A549 (cell line): ENCODE data around the gene BASP1. TPM values are rescaled to one million over a fixed set of nuclear protein-coding genes. Genes with fewer than 3 reads are reported as not detected.

Experiments used
- ATAC-seq, 2 experiments: fragments of 200-7000 bp in 1 of 2; fragments of >200 bp in 1 of 2; cut with Nextera tagmentation in 1 of 2; cut with Tn5 transposase in 1 of 2; 3 replicates each; pipeline versions ENCODE4 v1.8.0 to v1.9.1; 2018 to 2020; ENCODE audit warnings: mild to moderate bottlenecking in 1 of 2, moderate library complexity in 1 of 2
- CTCF ChIA-PET: fragments of 300-600 bp; sonication (Branson Sonifier 250); formaldehyde crosslinking; extraction: SDS; loops from one replicate; lab custom pipeline; 2021; ENCODE audit warnings: antibody characterized with exemption, inconsistent platforms; lab: Yijun Ruan, JAX
- POLR2A ChIA-PET: fragments of 350-600 bp; formaldehyde crosslinking; extraction: SDS; loops from one replicate; lab custom pipeline; 2021; ENCODE audit warnings: antibody characterized with exemption, inconsistent platforms; lab: Yijun Ruan, JAX
- DNase-seq, 2 experiments: peaks; one replicate each; pipeline versions ENCODE4 v3.0.0 to v3.0.0-alpha.2; 2011 to 2016; ENCODE audit warnings: low read depth in 1 of 2, low spot score in 1 of 2
- FAIRE-seq: peaks from 2 replicates; lab custom pipeline; 2011; peaks lifted over from hg19 to GRCh38; lab: Jason Lieb, UNC
- H3K27ac ChIP-seq, 2 experiments: fragments of >200 bp; sonication (Bioruptor Twin); formaldehyde crosslinking; 3 replicates each; pipeline ENCODE4 v1.5.1; 2016 to 2017
- H3K4me1 ChIP-seq: fragments of >200 bp; sonication (Bioruptor Twin); formaldehyde crosslinking; 3 replicates; pipeline ENCODE4 v1.6.1; 2016
- H3K4me2 ChIP-seq: fragments of >200 bp; sonication (Bioruptor Twin); formaldehyde crosslinking; 3 replicates; pipeline ENCODE4 v1.6.1; 2016
- H3K4me3 ChIP-seq: fragments of >200 bp; sonication (Bioruptor Twin); formaldehyde crosslinking; 3 replicates; pipeline ENCODE4 v1.5.1; 2016
- H3K9me3 ChIP-seq: fragments of >200 bp; sonication (Bioruptor Twin); formaldehyde crosslinking; 3 replicates; pipeline ENCODE4 v1.6.1; 2016
- BHLHE40 ChIP-seq: IDR thresholded peaks from 2 replicates; pipeline ENCODE4 v1.6.1; 2012; ENCODE audit warnings: low read depth, low read length, inconsistent platforms
- CBX2 ChIP-seq: fragments of 200-600 bp; sonication (generic); IDR thresholded peaks from 2 replicates; pipeline ENCODE4 v1.6.1; 2016; ENCODE audit warnings: low read depth, mild to moderate bottlenecking, borderline replicate concordance
- CEBPB ChIP-seq, 2 experiments: fragments of >200 bp in 1 of 2; sonication (Bioruptor Twin) in 1 of 2; formaldehyde crosslinking in 1 of 2; IDR thresholded peaks; 2 replicates each; pipeline ENCODE4 v1.6.1; 2012 to 2016
- CHD2 ChIP-seq: fragments of 150-350 bp; IDR thresholded peaks from 2 replicates; pipeline ENCODE4 v1.6.1; 2014; ENCODE audit warnings: low read length; ENCODE audit not compliant: partially characterized antibody
- EHF ChIP-seq: fragments of 250-450 bp; sonication (Bioruptor Pico); IDR thresholded peaks from 2 replicates; pipeline ENCODE4 v1.5.0; 2020; ENCODE audit warnings: mild to moderate bottlenecking
- FOSL2 ChIP-seq, 2 experiments: fragments of 450-650 bp in 1 of 2; fragments of >200 bp in 1 of 2; sonication (Bioruptor Twin) in 1 of 2; formaldehyde crosslinking; IDR thresholded peaks; 2 replicates each; pipeline versions ENCODE4 v1.5.0 to v1.6.1; 2016 to 2020; ENCODE audit warnings: mild to moderate bottlenecking in 1 of 2, moderate library complexity in 1 of 2
- HEYL ChIP-seq: fragments of 250-450 bp; sonication (Bioruptor Pico); IDR thresholded peaks from 2 replicates; pipeline ENCODE4 v1.8.0; 2021; ENCODE audit warnings: mild to moderate bottlenecking, moderate library complexity
- KDM1A ChIP-seq: fragments of 200-600 bp; sonication (generic); IDR thresholded peaks from 2 replicates; pipeline ENCODE4 v1.6.1; 2016; ENCODE audit warnings: low read depth, mild to moderate bottlenecking
- MAFK ChIP-seq: fragments of 450-650 bp; IDR thresholded peaks from 2 replicates; pipeline ENCODE4 v1.6.1; 2014; ENCODE audit not compliant: partially characterized antibody
- MAZ ChIP-seq: fragments of 150-350 bp; IDR thresholded peaks from 2 replicates; pipeline ENCODE4 v1.6.1; 2014; ENCODE audit warnings: antibody characterized with exemption, low read depth, low read length, borderline replicate concordance
- PHF8 ChIP-seq: fragments of 200-600 bp; sonication (generic); IDR thresholded peaks from 2 replicates; pipeline ENCODE4 v1.6.1; 2016; ENCODE audit warnings: low read depth, mild to moderate bottlenecking, antibody characterized with exemption, moderate library complexity, borderline replicate concordance
- POLR2AphosphoS2 ChIP-seq: conservative IDR thresholded peaks from 2 replicates; pipeline ENCODE4 v1.6.1; 2012; ENCODE audit warnings: low read length, improper control_type of control experiment, inconsistent platforms
- SMC3 ChIP-seq: fragments of >200 bp; sonication (Bioruptor Twin); formaldehyde crosslinking; IDR thresholded peaks from 3 replicates; pipeline ENCODE4 v1.6.1; 2018; ENCODE audit warnings: inconsistent platforms
- SREBF2 ChIP-seq: fragments of 450-650 bp; IDR thresholded peaks from 2 replicates; pipeline ENCODE4 v1.6.1; 2014; ENCODE audit warnings: mild to moderate bottlenecking, moderate library complexity
- ZSCAN20 ChIP-seq: fragments of 250-450 bp; sonication (Bioruptor Pico); IDR thresholded peaks from 2 replicates; pipeline ENCODE4 v1.8.0; 2022; ENCODE audit warnings: mild to moderate bottlenecking, moderate library complexity
- WGBS: methylation state at CpG from one replicate; pipeline ENCODE4 v1.1.6; 2017; ENCODE audit errors: missing lambda C conversion rate; 5-methylcytosine and 5-hydroxymethylcytosine counted together
- polyA plus RNA-seq, 4 experiments: library from polyadenylated mRNA; depleted of rRNA in 3 of 4; stranded (reverse); fragments of >200 nt; fragmentation: RNase III in 1 of 4; extraction: RNeasy Plus Mini Kit Qiagen cat#74134 plus additional on column Dnase treatment in 1 of 4; gene quantifications; 2 replicates in 3 of 4; 3 replicates in 1 of 4; pipeline ENCODE4 v1.2.3, GENCODE V29; 2011 to 2017
- TF ChIP-seq, protein P1 (sequence below): IDR thresholded peaks from 2 replicates; pipeline ENCODE4 v1.6.1; 2012
- TF ChIP-seq, protein P2 (sequence below): fragments of 150-350 bp; IDR thresholded peaks from 2 replicates; pipeline ENCODE4 v1.6.1; 2014; ENCODE audit warnings: low read depth, mild to moderate bottlenecking, low read length
- TF ChIP-seq, protein P3 (sequence below): fragments of >200 bp; sonication (Bioruptor Twin); formaldehyde crosslinking; IDR thresholded peaks from 3 replicates; pipeline ENCODE4 v1.5.1; 2016

Gene BASP1
- polyA plus RNA-seq, 2 of the 4 experiments (the other 2 are of a cell fraction): 391 to 454 TPM

DNA sequence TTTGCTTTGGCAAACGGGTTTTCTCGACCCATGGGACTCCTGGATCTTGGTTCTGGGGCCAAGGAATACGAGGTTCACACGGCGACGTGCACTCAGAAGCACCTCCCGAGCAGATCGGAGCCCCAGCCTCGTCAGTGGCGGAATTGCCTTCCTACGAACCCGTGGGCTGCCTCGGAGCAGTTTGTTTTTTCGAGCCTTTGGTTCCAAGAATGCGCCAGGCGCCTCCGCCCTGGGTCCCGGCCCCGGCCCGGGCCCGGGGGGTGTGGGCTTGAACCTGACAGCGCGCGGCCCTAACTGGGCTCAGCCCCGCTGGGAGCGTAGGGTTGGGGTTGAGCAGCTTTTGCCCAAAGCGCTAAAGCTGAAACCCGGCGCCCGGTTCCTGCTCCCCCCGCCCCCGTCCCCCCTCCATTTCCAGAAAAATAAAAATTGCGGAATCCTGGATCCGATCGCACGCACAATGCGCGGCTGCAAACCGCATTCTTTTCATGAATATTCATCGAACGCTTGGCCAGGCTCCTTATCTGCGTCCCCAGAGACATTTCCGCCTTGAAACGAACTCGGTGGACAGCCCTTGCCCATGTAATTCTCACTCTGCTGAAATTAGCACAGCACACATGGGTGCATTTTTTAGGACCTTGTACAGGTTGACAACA lies 1.0 kb downstream of the BASP1 start:
- POLR2A ChIA-PET: interaction anchor here (0.6 to 1.3 kb wide), 2 partner anchors 31 to 87 kb away, joined by 5 to 9 read pairs; no protein-coding TSS in a partner anchor
- H3K4me2 ChIP-seq: peak overlapping the region; percentile 84
- FAIRE-seq (no peak), DNase-seq (no peak), ATAC-seq (peak; percentile 2 to 18; a peak in 3 of 6 replicates)
- CTCF ChIA-PET: interaction anchor here (1.1 to 6.0 kb wide), 2 partner anchors 894 to 1087 kb away, joined by 3 to 50 read pairs; no protein-coding TSS in a partner anchor
- peak overlapping the region; percentile 98 for H3K27ac ChIP-seq
- WGBS: under 1% methylated on average over 33 of the region's 45 CpGs
- peaks cover 58% of the 10 kb centered on the region for H3K4me1 ChIP-seq
- H3K4me3 ChIP-seq: peak overlapping the region; percentile 95
- TF ChIP-seq CEBPB (IDR thresholded peaks at IDR 0.05): 0 out of 4 replicates have a peak, but pooled peaks of 1 of the 2 experiments have one; percentile 3
- no peak for TF ChIP-seq FOSL2 (IDR thresholded peaks at IDR 0.05)
- no peak for TF ChIP-seq FOSL2 (CRISPR knock-in tag; IDR thresholded peaks at IDR 0.05)
- TF ChIP-seq MAZ: no peak
- H3K9me3 ChIP-seq: no peaks in the 10 kb centered on the region

DNA sequence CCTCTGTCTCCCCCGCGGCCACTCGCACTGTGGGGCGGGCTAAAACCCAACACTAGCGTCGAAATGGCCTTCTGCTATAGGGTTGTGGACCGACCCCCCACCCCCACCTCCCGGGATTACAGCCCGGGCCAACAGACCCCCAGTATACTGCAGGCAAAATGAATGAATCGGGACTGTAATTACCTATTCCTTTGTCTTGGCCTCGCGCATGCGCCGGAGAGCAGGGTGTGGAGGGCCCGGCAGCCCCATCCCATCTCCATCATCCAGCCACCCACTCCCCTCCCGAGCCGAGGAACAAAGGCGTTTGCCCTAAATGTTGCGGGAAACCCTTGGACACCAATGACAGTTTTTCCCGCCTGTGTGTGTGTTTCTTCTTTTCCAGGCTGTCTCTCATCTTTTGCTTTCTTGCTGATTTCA lies 1.6 kb downstream of the BASP1 start:
- peak overlapping the region; percentile 84 for H3K4me2 ChIP-seq
- CTCF ChIA-PET: interaction anchor here (1.1 to 6.0 kb wide), 2 partner anchors 894 to 1087 kb away, joined by 3 to 50 read pairs; no protein-coding TSS in a partner anchor
- peak; percentile 55 to 61 for DNase-seq
- peak in 1 of 2 experiments; percentile 40; a peak in 3 of 6 replicates for ATAC-seq
- no peaks in the 10 kb centered on the region for H3K9me3 ChIP-seq
- FAIRE-seq: no peak
- under 1% methylated on average over 15 of the region's 20 CpGs for WGBS
- peaks cover 58% of the 10 kb centered on the region for H3K4me1 ChIP-seq
- peak overlapping the region; percentile 95 for H3K4me3 ChIP-seq
- TF ChIP-seq ZSCAN20 (CRISPR knock-in tag) (no peak), MAFK (no peak), POLR2AphosphoS2 (0 out of 2 replicates have a peak, but pooled peaks have one; percentile 84), BHLHE40 (no peak), CBX2 (no peak), HEYL (no peak)
- TF ChIP-seq, protein P1, sequence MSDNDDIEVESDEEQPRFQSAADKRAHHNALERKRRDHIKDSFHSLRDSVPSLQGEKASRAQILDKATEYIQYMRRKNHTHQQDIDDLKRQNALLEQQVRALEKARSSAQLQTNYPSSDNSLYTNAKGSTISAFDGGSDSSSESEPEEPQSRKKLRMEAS: 0 out of 2 replicates have a peak, but pooled peaks have one; percentile 12
- TF ChIP-seq, protein P2, sequence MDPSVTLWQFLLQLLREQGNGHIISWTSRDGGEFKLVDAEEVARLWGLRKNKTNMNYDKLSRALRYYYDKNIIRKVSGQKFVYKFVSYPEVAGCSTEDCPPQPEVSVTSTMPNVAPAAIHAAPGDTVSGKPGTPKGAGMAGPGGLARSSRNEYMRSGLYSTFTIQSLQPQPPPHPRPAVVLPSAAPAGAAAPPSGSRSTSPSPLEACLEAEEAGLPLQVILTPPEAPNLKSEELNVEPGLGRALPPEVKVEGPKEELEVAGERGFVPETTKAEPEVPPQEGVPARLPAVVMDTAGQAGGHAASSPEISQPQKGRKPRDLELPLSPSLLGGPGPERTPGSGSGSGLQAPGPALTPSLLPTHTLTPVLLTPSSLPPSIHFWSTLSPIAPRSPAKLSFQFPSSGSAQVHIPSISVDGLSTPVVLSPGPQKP: no peak
- H3K27ac ChIP-seq: peak overlapping the region; percentile 98
- POLR2A ChIA-PET: interaction anchor here (1.3 kb wide), 1 partner anchor 87 kb away, joined by 9 read pairs; no protein-coding TSS in a partner anchor

DNA sequence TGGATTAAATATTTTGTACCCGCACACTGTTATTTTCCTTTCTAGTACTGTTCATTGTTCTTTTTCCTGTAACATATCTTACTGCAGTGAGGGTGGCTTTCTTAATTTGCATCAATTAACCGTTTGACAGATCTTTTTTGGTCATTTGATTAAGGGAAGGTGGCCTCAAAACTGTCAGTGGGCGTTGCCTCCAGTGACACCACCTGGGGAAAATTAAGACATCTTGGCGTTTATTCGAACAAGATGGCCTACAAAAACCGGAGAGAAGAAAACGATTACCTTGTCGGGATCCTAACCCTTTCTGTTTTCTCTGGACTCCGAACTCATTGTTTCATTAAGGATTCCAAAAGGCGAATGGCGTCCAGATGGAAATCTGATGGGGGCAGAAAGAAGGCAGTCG lies 2.0 kb downstream of the BASP1 start:
- FAIRE-seq: no peak
- peaks cover 58% of the 10 kb centered on the region for H3K4me1 ChIP-seq
- no peak for DNase-seq
- no peak for ATAC-seq
- WGBS: 14% methylated on average over 12 of the region's 12 CpGs
- peak overlapping the region; percentile 95 for H3K4me3 ChIP-seq
- H3K4me2 ChIP-seq: peak overlapping the region; percentile 84
- ChIA-PET POLR2A (no interaction called here), CTCF (no interaction called here)
- TF ChIP-seq KDM1A (no peak), FOSL2 (IDR thresholded peaks at IDR 0.05) (no peak), FOSL2 (CRISPR knock-in tag; IDR thresholded peaks at IDR 0.05) (no peak), EHF (CRISPR knock-in tag) (0 out of 2 replicates have a peak, but pooled peaks have one; percentile 13)
- TF ChIP-seq, all 56 proteins: peak for 1
- H3K9me3 ChIP-seq: no peaks in the 10 kb centered on the region
- peak overlapping the region; percentile 98 for H3K27ac ChIP-seq

DNA sequence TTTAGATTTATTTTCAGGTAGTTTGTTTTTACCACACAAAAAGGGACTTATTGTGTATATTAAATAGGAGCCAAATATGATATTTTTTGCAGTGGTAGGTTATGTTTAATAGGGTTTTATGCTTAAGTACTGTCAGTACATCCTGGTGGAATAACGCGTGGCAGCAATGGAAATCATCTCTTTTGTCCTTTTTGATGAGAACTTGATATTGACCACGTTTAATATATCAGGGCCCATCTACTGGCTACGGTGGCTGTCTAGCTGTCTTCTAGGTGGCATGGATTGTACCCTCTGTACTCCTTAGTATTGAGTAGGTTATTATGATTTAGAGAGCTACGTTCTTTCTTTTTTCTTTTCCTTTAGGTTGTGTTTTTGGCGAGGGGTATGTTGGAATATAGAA lies 2.6 kb downstream of the BASP1 start:
- H3K4me1 ChIP-seq: peaks cover 59% of the 10 kb centered on the region
- peak overlapping the region; percentile 95 for H3K4me3 ChIP-seq
- DNase-seq: no peak
- no peak for FAIRE-seq
- ATAC-seq: no peak
- peak overlapping the region; percentile 84 for H3K4me2 ChIP-seq
- no peaks in the 10 kb centered on the region for H3K9me3 ChIP-seq
- WGBS: 53% methylated on average over 6 of the region's 6 CpGs
- no peak for TF ChIP-seq MAZ
- no peak for TF ChIP-seq CBX2
- TF ChIP-seq PHF8: no peak
- no peak for TF ChIP-seq SMC3
- TF ChIP-seq CHD2: no peak
- TF ChIP-seq, protein P3, sequence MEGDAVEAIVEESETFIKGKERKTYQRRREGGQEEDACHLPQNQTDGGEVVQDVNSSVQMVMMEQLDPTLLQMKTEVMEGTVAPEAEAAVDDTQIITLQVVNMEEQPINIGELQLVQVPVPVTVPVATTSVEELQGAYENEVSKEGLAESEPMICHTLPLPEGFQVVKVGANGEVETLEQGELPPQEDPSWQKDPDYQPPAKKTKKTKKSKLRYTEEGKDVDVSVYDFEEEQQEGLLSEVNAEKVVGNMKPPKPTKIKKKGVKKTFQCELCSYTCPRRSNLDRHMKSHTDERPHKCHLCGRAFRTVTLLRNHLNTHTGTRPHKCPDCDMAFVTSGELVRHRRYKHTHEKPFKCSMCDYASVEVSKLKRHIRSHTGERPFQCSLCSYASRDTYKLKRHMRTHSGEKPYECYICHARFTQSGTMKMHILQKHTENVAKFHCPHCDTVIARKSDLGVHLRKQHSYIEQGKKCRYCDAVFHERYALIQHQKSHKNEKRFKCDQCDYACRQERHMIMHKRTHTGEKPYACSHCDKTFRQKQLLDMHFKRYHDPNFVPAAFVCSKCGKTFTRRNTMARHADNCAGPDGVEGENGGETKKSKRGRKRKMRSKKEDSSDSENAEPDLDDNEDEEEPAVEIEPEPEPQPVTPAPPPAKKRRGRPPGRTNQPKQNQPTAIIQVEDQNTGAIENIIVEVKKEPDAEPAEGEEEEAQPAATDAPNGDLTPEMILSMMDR: no peak
- no peak for TF ChIP-seq SREBF2
- ChIA-PET POLR2A (no interaction called here), CTCF (no interaction called here)
- peak overlapping the region; percentile 98; a peak in 4 of 6 replicates for H3K27ac ChIP-seq
